GM12864 (cell line): ENCODE results near the gene OXSM.

Experiments used
- DNase-seq: peaks from one replicate; pipeline ENCODE4 v3.0.0-alpha.2; 2011; ENCODE audit warnings: low read depth
- H3K4me3 ChIP-seq: 2 replicates; pipeline ENCODE4 v1.5.1; 2011; ENCODE audit warnings: mild to moderate bottlenecking, low read depth, low read length, control low read depth
- TF ChIP-seq, protein P1 (sequence below): IDR thresholded peaks from 2 replicates; pipeline ENCODE4 v1.5.1; 2011; ENCODE audit warnings: low read depth, mild to moderate bottlenecking, moderate library complexity, low read length, control low read depth, inconsistent platforms; ENCODE audit errors: missing control alignments

Gene OXSM

DNA sequence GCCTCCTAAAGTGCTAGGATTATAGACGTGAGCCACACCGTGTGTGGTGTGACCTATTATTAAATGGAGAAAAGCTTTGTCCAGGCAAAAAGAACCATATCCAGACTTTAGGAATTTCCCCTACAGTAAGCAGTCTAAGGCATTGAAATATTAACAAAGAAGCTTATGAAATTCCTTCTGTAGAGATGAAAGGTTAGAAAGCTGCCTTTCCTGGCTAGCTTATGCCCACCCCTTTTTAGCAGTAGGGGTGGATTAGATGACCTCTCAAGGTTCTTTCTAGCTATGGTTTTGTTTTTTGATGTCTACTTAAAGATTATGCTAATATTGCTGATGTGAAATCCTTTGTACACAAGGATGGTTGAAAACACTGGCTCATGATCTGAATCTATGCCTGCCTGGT, 13.9 kb downstream of the OXSM start:
- DNase-seq = no peak
- TF ChIP-seq, protein P1, sequence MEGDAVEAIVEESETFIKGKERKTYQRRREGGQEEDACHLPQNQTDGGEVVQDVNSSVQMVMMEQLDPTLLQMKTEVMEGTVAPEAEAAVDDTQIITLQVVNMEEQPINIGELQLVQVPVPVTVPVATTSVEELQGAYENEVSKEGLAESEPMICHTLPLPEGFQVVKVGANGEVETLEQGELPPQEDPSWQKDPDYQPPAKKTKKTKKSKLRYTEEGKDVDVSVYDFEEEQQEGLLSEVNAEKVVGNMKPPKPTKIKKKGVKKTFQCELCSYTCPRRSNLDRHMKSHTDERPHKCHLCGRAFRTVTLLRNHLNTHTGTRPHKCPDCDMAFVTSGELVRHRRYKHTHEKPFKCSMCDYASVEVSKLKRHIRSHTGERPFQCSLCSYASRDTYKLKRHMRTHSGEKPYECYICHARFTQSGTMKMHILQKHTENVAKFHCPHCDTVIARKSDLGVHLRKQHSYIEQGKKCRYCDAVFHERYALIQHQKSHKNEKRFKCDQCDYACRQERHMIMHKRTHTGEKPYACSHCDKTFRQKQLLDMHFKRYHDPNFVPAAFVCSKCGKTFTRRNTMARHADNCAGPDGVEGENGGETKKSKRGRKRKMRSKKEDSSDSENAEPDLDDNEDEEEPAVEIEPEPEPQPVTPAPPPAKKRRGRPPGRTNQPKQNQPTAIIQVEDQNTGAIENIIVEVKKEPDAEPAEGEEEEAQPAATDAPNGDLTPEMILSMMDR = no peak
- no peak overlapping the region for H3K4me3 ChIP-seq

DNA sequence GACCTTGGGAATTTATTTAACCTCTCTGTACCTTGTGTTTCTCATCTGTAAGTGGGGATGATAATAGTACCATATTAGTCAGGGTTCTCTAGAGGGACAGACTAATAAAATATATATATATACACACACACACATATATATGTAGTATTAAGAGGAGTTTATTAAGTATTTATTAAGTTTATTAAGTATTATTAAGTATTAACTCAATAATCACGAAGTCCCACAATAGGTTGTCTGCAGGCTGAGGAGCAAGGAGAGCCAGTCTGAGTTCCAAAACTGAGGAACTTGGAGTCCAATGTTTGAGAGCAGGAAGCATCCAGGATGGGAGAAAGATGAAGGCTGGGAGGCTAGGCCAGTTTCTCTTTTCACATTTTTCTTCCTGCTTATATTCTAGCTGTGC, 14.8 kb downstream of the OXSM start:
- TF ChIP-seq, protein P1 = no peak
- DNase-seq = no peak

DNA sequence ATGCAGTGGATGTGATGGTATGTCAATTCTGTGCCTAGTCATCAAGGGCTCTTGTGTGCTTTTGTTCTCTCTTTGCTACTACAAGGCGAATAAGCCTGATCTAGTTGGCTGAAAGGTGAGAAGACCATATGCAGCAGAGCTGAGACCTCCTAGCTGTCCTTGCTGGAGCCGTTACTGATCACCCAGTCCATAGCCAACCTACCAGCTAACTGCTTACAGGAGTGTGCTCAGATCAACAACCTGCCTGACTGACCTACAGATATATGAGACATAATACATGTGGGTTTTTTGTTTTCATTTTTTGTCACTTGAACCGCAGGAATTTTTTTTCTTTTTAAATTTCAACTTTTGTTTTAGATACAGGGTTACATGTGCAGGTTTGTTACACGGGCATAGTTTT, 22.8 kb downstream of the OXSM start:
- TF ChIP-seq, protein P1 = no peak
- H3K4me3 ChIP-seq = no peak overlapping the region
- no peak for DNase-seq

More for the DNA sequence above, 14.8 kb downstream of the OXSM start:
- no peak overlapping the region for H3K4me3 ChIP-seq

DNA sequence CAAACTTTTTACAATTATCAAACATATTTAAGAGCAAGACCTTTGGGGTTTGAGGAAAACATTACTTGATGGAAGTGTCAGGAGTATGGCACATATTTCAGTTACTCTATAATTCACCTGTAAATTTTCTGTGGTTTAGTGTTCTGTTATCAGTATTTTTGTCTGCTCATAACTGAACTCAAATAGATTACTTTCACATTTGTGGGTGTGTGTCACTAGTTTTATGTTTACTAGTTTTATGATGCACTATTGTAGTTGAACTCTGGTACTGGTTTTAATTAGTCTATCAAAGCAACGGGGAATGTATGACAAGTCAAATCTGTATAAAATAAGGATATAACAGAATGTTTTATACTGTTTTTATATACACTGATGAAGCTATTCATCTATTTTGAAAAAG, 27.2 kb downstream of the OXSM start:
- no peak overlapping the region for H3K4me3 ChIP-seq
- DNase-seq = no peak
- TF ChIP-seq, protein P1 = no peak

DNA sequence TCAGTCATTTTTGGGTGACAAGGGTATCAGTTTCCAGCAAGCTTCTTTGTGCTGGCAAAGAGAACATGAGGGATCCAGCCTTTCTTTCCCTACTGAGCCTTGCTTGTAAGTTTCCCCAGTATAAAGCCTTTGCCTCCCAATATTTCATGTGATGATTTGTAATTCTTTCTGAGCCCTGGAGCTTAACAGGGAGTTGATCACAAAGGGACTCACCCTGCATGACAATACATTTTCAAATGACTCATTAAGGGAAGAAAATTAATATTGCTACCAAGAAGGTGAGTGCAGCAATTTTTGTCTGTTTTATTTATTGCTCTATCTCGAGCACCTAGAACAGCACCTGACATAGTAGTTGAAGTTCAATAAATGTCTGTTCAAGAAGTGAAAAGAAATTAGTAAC, 27.7 kb downstream of the OXSM start:
- TF ChIP-seq, protein P1 = no peak
- no peak overlapping the region for H3K4me3 ChIP-seq
- DNase-seq = no peak

DNA sequence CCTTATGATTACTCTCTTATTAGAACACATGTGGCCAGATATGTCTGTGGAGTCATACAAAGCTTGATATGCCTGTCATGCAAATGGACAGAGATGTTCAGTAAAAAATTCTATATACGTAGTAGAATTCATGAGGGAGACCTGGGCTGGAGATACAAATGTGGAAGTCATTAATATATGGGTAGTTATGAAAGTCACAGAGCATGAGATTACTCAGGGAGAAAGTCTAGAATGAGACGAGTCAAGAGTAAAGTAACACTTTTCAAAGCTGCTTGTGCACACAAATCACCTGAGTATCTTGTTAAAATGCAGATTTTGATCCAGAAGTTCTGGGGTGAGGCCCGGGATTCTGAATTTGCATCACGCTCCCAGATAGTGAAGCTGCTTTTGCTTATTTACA, 28.4 kb downstream of the OXSM start:
- TF ChIP-seq, protein P1 = no peak
- H3K4me3 ChIP-seq = no peak overlapping the region
- DNase-seq = no peak

DNA sequence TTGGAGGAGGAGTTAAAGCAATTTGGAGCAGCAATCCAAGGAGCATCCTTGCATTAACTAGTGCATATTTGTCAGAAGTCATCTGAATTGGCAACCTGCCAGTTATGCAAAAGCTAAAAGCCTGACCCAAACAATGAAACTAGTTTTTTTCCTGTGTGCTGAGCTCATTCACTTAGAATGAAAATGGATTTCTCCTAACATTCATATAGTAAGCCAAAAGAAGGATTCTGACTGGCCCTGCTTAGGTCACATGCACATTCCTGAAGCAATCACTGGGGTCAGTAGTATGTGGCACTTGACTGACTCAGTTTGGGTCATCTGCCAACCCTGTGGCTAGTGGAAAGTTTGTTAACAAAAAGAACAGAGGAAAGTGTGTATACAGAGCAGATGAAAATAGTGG, 30.5 kb downstream of the OXSM start:
- no peak for DNase-seq
- H3K4me3 ChIP-seq = no peak overlapping the region
- TF ChIP-seq, protein P1 = no peak
